Panc1 (cell line): Measurements from ENCODE around the gene COL5A2. TPM values are rescaled to one million over a fixed set of nuclear protein-coding genes. Genes with fewer than 3 reads are reported as not detected.
A peak's percentile ranks its signal among the peaks of the same experiment; 100 is the strongest.

Source experiments
- ATAC-seq: fragments of 200-7000 bp; cut with Tn5 transposase; 2 replicates; pipeline ENCODE4 v1.9.1; 2020; ENCODE audit warnings: mild to moderate bottlenecking, moderate library complexity
- BruUV-seq: library from RNA; stranded (reverse); fragments of 400-500 nt; replicated peaks from 2 replicates; lab custom pipeline; 2021; lab: Mats Ljungman, UMichigan
- CTCF ChIA-PET: fragments of 300-600 bp; sonication (Branson Sonifier 250); formaldehyde crosslinking; loops from one replicate; lab custom pipeline; 2022; ENCODE audit warnings: antibody characterized with exemption; lab: Charles Lee
- POLR2A ChIA-PET: fragments of 300-600 bp; sonication (Branson Sonifier 250); formaldehyde crosslinking; loops from one replicate; lab custom pipeline; 2022; ENCODE audit warnings: antibody characterized with exemption; lab: Charles Lee
- DNase-seq: peaks from one replicate; pipeline ENCODE4 v3.0.0-alpha.2; 2010; ENCODE audit warnings: low read depth, low spot score
- H3K27ac ChIP-seq: 2 replicates; pipeline ENCODE4 v1.5.1; 2011; ENCODE audit warnings: mild to moderate bottlenecking, low read length, inconsistent platforms
- H3K27me3 ChIP-seq: fragments of 200-500 bp; sonication (Bioruptor generic); 2 replicates; pipeline ENCODE4 v1.6.0; 2014; ENCODE audit warnings: low read length, inconsistent platforms; ENCODE audit not compliant: control insufficient read depth, insufficient read depth
- H3K36me3 ChIP-seq: fragments of 200-500 bp; sonication (Bioruptor generic); 2 replicates; pipeline ENCODE4 v1.5.1; 2014; ENCODE audit warnings: inconsistent platforms, mild to moderate bottlenecking, low read length, moderate library complexity; ENCODE audit not compliant: control insufficient read depth, insufficient read depth
- H3K4me1 ChIP-seq: 2 replicates; pipeline ENCODE4 v1.5.1; 2011; ENCODE audit warnings: inconsistent platforms, mild to moderate bottlenecking, low read length, moderate library complexity; ENCODE audit not compliant: control insufficient read depth, insufficient read depth
- H3K4me3 ChIP-seq, 2 experiments: 2 replicates each; pipeline ENCODE4 v1.5.1; 2011 to 2012; ENCODE audit warnings: low read depth in 2 of 2, low read length in 2 of 2, mild to moderate bottlenecking in 2 of 2, inconsistent platforms in 1 of 2, moderate library complexity in 1 of 2
- H3K9me3 ChIP-seq: fragments of 200-500 bp; sonication (Bioruptor generic); 2 replicates; pipeline ENCODE4 v1.5.1; 2014; ENCODE audit warnings: low read depth, mild to moderate bottlenecking, inconsistent platforms, low read length, moderate library complexity; ENCODE audit not compliant: control insufficient read depth, insufficient read depth
- POLR2AphosphoS5 ChIP-seq: IDR thresholded peaks from 2 replicates; pipeline ENCODE4 v1.6.1; 2012; ENCODE audit warnings: mild to moderate bottlenecking, low read depth, low read length, moderate library complexity
- REST ChIP-seq, 2 experiments: IDR thresholded peaks; 2 replicates each; pipeline ENCODE4 v1.6.1; 2011 to 2012; ENCODE audit warnings: low read depth in 2 of 2, control low read depth in 1 of 2, low read length in 1 of 2, mild to moderate bottlenecking in 1 of 2, moderate library complexity in 1 of 2; ENCODE audit not compliant: insufficient read depth in 1 of 2
- SIN3A ChIP-seq: IDR thresholded peaks from 2 replicates; pipeline ENCODE4 v1.6.1; 2012; ENCODE audit warnings: low read depth, mild to moderate bottlenecking, low read length, moderate library complexity, borderline replicate concordance; ENCODE audit not compliant: insufficient read depth
- TCF7L2 ChIP-seq: IDR thresholded peaks from 2 replicates; pipeline ENCODE4 v1.6.1; 2011; ENCODE audit warnings: mild to moderate bottlenecking, low read depth, low read length, inconsistent platforms
- in situ Hi-C: cut with HindIII; loops from 2 replicates; pipeline ENCODE4 v1.10.0; 2016; ENCODE audit warnings: low sequenced_read_pairs, low pct_unique_long_range_greater_than_20kb
- intact Hi-C: fragments of 100-400 bp; cut with micrococcal nuclease; formaldehyde crosslinking; loops from one replicate; pipeline ENCODE4 v1.10.0; 2022; ENCODE audit not compliant: unreplicated experiment
- total RNA-seq: library from RNA; stranded (reverse); gene quantifications from one replicate; pipeline ENCODE4 v1.2.1, GENCODE V29; 2021; ENCODE audit not compliant: unreplicated experiment
- TF ChIP-seq, protein P1 (sequence below): fragments of 450-650 bp; IDR thresholded peaks from 2 replicates; pipeline ENCODE4 v1.5.1; 2017; ENCODE audit warnings: mild to moderate bottlenecking

COL5A2 gene
- total RNA-seq, 1 experiment from 2014 or later = 144 TPM

DNA sequence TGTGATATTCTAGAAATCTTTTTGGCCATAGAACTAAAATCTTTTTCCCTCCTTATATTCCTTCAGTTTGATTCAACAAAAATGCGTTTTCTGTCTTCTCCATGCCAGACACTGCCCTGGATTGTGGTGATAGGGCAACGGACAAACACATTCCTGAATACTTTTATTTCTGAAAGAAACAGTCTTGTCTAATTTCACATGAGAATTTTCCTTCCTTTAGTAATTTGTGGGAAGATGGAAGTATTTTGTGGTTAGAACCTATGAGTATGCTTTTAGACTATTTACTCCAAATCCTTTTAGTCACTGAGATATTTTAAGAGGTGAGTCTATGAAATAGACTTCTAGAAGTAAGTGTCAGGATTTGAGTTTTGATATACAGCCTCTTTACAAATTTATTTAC lies 49.6 kb downstream of the COL5A2 start:
- Histone ChIP-seq H3K4me1 (peaks cover 38% of the 10 kb centered on the region), H3K4me3 (no peak overlapping the region), H3K36me3 (no peaks in the 10 kb centered on the region; the same call in 1 of the 2 replicates), H3K27ac (peak overlapping the region; percentile 87), H3K9me3 (no peaks in the 10 kb centered on the region), H3K27me3 (no peaks in the 10 kb centered on the region)
- peak; percentile 47; the same call in 1 of the 2 replicates for ATAC-seq
- TF ChIP-seq SIN3A = no peak
- no peak for TF ChIP-seq POLR2AphosphoS5
- no peak for TF ChIP-seq TCF7L2
- TF ChIP-seq REST (IDR thresholded peaks at IDR 0.05; ENCODE audit: insufficient read depth in 1 of 2, low read depth in 2 of 2, low read length in 1 of 2) = no peak
- TF ChIP-seq, protein P1, sequence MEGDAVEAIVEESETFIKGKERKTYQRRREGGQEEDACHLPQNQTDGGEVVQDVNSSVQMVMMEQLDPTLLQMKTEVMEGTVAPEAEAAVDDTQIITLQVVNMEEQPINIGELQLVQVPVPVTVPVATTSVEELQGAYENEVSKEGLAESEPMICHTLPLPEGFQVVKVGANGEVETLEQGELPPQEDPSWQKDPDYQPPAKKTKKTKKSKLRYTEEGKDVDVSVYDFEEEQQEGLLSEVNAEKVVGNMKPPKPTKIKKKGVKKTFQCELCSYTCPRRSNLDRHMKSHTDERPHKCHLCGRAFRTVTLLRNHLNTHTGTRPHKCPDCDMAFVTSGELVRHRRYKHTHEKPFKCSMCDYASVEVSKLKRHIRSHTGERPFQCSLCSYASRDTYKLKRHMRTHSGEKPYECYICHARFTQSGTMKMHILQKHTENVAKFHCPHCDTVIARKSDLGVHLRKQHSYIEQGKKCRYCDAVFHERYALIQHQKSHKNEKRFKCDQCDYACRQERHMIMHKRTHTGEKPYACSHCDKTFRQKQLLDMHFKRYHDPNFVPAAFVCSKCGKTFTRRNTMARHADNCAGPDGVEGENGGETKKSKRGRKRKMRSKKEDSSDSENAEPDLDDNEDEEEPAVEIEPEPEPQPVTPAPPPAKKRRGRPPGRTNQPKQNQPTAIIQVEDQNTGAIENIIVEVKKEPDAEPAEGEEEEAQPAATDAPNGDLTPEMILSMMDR = no peak
- BruUV-seq = no TSS peak
- DNase-seq = no peak
- in situ Hi-C loops (no loop called here), intact Hi-C loops (no loop called here)
- CTCF ChIA-PET = no interaction called here
- POLR2A ChIA-PET = interaction anchor here (0.5 kb wide), 1 partner anchor 543 kb away, joined by 4 read pairs; no protein-coding TSS in a partner anchor

DNA sequence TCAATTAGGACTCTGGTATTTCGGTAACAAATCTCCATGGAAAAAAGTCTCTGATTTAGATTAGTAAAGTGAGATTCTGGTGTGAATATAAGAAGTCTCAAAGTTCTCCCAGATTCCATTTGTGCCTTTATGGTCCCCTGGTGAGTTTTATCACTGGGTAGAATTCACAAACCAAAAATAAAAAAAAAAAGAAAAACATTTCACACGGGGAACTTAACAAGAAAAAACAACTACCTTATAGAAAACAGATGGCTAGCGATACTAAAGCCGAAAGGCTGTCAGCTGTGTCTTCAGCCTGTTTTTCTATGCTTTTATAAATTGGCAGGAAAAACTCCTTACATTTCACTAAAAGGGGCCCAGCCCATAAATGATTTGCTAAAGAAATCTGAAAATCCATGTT lies 50.6 kb downstream of the COL5A2 start:
- CTCF ChIA-PET = no interaction called here
- TF ChIP-seq POLR2AphosphoS5 (no peak), SIN3A (no peak), REST (IDR thresholded peaks at IDR 0.05; ENCODE audit: insufficient read depth in 1 of 2, low read depth in 2 of 2, low read length in 1 of 2) (no peak), TCF7L2 (no peak)
- TF ChIP-seq, protein P1 = no peak
- intact Hi-C loops = no loop called here
- in situ Hi-C loops = no loop called here
- BruUV-seq = no TSS peak
- H3K27me3 ChIP-seq = no peaks in the 10 kb centered on the region
- no peaks in the 10 kb centered on the region; the same call in 1 of the 2 replicates for H3K36me3 ChIP-seq
- ATAC-seq (no peak), DNase-seq (no peak)
- POLR2A ChIA-PET = interaction anchor here (0.6 kb wide), 1 partner anchor 15 kb away, joined by 3 read pairs; no protein-coding TSS in a partner anchor
- no peaks in the 10 kb centered on the region for H3K9me3 ChIP-seq
- peak overlapping the region; percentile 87 for H3K27ac ChIP-seq
- H3K4me1 ChIP-seq = peaks cover 38% of the 10 kb centered on the region
- H3K4me3 ChIP-seq = no peak overlapping the region
